ENCODE data around the gene NKX6-2. TPM values are rescaled to one million over a fixed set of nuclear protein-coding genes. Genes with fewer than 3 reads are reported as not detected.

NKX6-2 gene
- polyA plus RNA-seq, 1 donor (not counting 4 experiments of a cell fraction or from before 2014, with no cell fraction given) = not detected

DNA sequence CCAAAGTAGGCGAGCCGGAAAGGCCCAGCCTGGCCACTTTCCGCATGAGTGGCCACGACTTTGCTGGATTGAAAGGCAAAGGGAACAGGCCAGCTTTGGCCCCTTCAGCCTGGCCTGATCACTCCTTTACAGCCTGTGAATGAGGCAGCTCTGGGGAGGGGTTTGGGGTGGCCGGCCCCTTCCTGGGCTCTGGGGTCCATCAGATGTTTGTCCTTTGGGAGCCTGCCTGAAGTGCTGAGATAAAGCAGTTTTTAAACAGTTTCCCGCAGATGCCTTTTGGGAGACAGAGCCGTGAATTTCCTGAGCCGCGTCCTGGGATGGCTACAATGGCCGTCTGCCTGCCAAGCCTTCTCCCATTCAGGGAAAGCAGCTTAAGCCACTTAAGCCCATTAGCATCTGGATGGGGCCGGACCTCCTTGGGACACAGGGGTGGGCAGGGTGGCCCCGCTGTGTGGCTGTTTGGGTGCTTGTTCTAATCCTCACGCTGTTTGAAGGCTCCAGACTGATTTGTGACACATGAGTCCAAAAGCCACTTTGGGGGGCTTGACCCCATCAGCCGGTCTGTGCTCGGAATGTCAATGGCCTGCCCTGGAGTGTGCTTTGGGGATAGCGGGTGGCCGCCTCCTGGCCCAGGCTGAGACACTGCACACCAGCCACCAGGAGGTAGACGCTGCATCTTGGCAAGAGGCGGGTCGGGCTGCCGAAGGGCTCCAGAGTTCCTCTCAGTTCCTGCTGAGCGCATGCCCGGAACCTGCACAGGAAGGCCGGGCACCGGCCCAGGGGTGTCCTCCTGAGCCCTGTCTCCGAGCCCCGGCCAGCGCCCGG, 38.9 kb downstream of the NKX6-2 start:
- dilution Hi-C loops (cut with MboI; ENCODE audit: extremely low pct_ligation_motif_present, low sequenced_read_pairs) = no loop called here
- Histone ChIP-seq H4K20me1 (ENCODE audit: control insufficient read depth, extremely low read depth, insufficient read depth, low read length) (no peaks in the 10 kb centered on the region), H3K9me3 (ENCODE audit: control insufficient read depth, low read depth, low read length) (no peaks in the 10 kb centered on the region), H3K9ac (ENCODE audit: control insufficient read depth, extremely low read depth, insufficient read depth, low read length) (no peak overlapping the region), H3K9me1 (ENCODE audit: control insufficient read depth, extremely low read depth, insufficient read depth, low read length) (no peaks in the 10 kb centered on the region), H3K36me3 (ENCODE audit: control insufficient read depth in 2 of 2, extremely low read depth in 1 of 2, insufficient read depth in 2 of 2, low read length in 2 of 2) (peaks cover 0 to 6% of the 10 kb centered on the region in 2 experiments), H3K27ac (ENCODE audit: control insufficient read depth, insufficient read depth, low read length) (no peak overlapping the region), H3K27me3 (ENCODE audit: control insufficient read depth, extremely low read depth, insufficient read depth, low read length) (no peaks in the 10 kb centered on the region), H3K4me3 (ENCODE audit: control insufficient read depth in 2 of 3, extremely low read depth in 1 of 3, insufficient read depth in 2 of 3, low read depth in 1 of 3, low read length in 3 of 3) (no peak overlapping the region), H3K4me2 (ENCODE audit: control insufficient read depth, extremely low read depth, insufficient read depth, low read depth, low read length) (no peak overlapping the region), H3K79me2 (ENCODE audit: control insufficient read depth, insufficient read depth, low read length) (no peaks in the 10 kb centered on the region), H3K4me1 (ENCODE audit: control insufficient read depth, extremely low read depth, insufficient read depth, low read length) (no peaks in the 10 kb centered on the region), H2AFZ (ENCODE audit: control insufficient read depth, low read length) (no peak overlapping the region)
- FAIRE-seq = no peak
- TF ChIP-seq EZH2 (IDR thresholded peaks at IDR 0.05; ENCODE audit: low read length) = no peak
- TF ChIP-seq, protein P1, sequence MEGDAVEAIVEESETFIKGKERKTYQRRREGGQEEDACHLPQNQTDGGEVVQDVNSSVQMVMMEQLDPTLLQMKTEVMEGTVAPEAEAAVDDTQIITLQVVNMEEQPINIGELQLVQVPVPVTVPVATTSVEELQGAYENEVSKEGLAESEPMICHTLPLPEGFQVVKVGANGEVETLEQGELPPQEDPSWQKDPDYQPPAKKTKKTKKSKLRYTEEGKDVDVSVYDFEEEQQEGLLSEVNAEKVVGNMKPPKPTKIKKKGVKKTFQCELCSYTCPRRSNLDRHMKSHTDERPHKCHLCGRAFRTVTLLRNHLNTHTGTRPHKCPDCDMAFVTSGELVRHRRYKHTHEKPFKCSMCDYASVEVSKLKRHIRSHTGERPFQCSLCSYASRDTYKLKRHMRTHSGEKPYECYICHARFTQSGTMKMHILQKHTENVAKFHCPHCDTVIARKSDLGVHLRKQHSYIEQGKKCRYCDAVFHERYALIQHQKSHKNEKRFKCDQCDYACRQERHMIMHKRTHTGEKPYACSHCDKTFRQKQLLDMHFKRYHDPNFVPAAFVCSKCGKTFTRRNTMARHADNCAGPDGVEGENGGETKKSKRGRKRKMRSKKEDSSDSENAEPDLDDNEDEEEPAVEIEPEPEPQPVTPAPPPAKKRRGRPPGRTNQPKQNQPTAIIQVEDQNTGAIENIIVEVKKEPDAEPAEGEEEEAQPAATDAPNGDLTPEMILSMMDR (optimal IDR thresholded peaks at IDR 0.05 in 1 of 3, IDR thresholded peaks at IDR 0.05 in 1 of 3, conservative IDR thresholded peaks at IDR 0.05 in 1 of 3; ENCODE audit: extremely low read depth in 1 of 3, insufficient read depth in 2 of 3, low read length in 3 of 3) = no peak
- DNase-seq (ENCODE audit: low read depth, low spot score) = no peak

DNA sequence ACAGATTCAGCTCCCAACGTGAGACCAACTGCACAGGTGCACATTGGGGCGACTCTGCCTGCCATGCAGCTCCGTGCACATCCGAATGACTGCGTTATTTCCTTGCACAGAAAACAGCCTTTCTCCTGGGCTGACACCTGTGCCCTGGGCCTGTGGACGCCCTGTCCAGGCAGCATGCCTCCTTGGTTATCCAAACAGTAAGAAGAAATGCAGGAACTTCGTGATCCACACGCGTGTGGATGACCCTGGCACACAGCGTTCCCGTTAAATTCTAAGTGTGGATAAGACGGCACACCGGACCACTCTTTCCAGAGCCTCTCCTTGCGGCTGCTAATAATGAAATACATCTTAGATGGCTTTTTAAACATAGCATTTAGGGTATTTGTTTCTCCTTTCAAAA, 39.6 kb downstream of the NKX6-2 start:
- dilution Hi-C loops (cut with MboI; ENCODE audit: extremely low pct_ligation_motif_present, low sequenced_read_pairs) = no loop called here
- no peak for DNase-seq (ENCODE audit: low read depth, low spot score)
- Histone ChIP-seq H2AFZ (ENCODE audit: control insufficient read depth, low read length) (no peak overlapping the region), H4K20me1 (ENCODE audit: control insufficient read depth, extremely low read depth, insufficient read depth, low read length) (no peaks in the 10 kb centered on the region), H3K4me2 (ENCODE audit: control insufficient read depth, extremely low read depth, insufficient read depth, low read depth, low read length) (no peak overlapping the region), H3K36me3 (ENCODE audit: control insufficient read depth in 2 of 2, extremely low read depth in 1 of 2, insufficient read depth in 2 of 2, low read length in 2 of 2) (peaks cover 0 to 6% of the 10 kb centered on the region in 2 experiments), H3K9ac (ENCODE audit: control insufficient read depth, extremely low read depth, insufficient read depth, low read length) (no peak overlapping the region), H3K4me1 (ENCODE audit: control insufficient read depth, extremely low read depth, insufficient read depth, low read length) (no peaks in the 10 kb centered on the region), H3K79me2 (ENCODE audit: control insufficient read depth, insufficient read depth, low read length) (no peaks in the 10 kb centered on the region), H3K9me3 (ENCODE audit: control insufficient read depth, low read depth, low read length) (no peaks in the 10 kb centered on the region), H3K27ac (ENCODE audit: control insufficient read depth, insufficient read depth, low read length) (no peak overlapping the region), H3K4me3 (ENCODE audit: control insufficient read depth in 2 of 3, extremely low read depth in 1 of 3, insufficient read depth in 2 of 3, low read depth in 1 of 3, low read length in 3 of 3) (no peak overlapping the region), H3K27me3 (ENCODE audit: control insufficient read depth, extremely low read depth, insufficient read depth, low read length) (no peaks in the 10 kb centered on the region), H3K9me1 (ENCODE audit: control insufficient read depth, extremely low read depth, insufficient read depth, low read length) (no peaks in the 10 kb centered on the region)
- no peak for FAIRE-seq
- TF ChIP-seq, protein P1 (optimal IDR thresholded peaks at IDR 0.05 in 1 of 3, IDR thresholded peaks at IDR 0.05 in 1 of 3, conservative IDR thresholded peaks at IDR 0.05 in 1 of 3; ENCODE audit: extremely low read depth in 1 of 3, insufficient read depth in 2 of 3, low read length in 3 of 3) = no peak
- TF ChIP-seq EZH2 (IDR thresholded peaks at IDR 0.05; ENCODE audit: low read length) = no peak
